Measurements from ENCODE around the gene GALNS. TPM values are rescaled to one million over a fixed set of nuclear protein-coding genes. Genes with fewer than 3 reads are reported as not detected.
A peak's percentile ranks its signal among the peaks of the same experiment; 100 is the strongest.
"Not testable (repeated sequence)": the region's sequence is repeated elsewhere in the genome, so short reads cannot be mapped to it uniquely, and the experiment has no call there.

The GALNS gene
- total RNA-seq, 4 donors from 2014 or later = 31.1 to 134 (median 43.3) TPM

DNA sequence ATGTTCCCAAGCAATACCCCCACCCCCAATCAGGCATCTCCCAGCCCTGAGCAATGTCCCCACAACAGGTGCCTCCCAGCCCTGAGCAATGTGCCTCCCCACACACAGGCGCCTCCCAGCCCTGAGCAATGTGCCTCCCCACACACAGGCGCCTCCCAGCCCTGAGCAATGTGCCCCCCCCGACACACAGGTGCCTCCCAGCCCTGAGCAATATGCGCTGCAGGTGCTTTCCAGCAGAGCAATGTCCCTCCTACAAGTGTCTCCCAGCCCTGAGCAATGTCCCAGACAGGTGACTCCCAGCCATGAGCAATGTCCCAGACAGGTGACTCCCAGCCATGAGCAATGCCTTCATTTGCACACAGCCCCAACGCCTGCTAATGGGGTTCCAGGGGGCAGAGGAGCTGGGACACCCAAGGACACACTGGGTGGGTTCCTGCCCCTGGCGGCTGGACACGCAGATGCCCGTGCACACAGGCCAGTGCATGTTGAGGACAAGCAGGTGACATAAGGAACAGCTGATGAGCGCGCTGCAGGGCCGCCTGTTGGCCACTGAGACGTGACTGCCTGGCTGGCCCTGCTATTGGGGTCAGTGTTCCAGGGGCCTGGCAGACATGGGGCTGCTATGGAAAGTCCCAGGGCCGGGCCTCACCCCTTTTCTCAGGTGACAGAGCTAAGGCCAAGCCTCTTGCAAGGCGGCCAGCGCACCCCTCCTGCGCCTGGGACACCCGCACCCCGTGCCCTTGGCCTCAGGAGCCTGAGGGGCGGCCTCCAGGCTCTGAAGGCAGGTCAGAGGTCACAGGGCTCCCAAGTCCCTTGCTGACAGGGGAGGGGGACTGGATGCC is 36.6 kb upstream of the GALNS start:
- H3K36me3 ChIP-seq = peaks cover 8% of the 10 kb centered on the region
- H3K9me3 ChIP-seq = no peaks in the 10 kb centered on the region
- DNase-seq (ENCODE audit: low spot score in 2 of 2) = no peak

DNA sequence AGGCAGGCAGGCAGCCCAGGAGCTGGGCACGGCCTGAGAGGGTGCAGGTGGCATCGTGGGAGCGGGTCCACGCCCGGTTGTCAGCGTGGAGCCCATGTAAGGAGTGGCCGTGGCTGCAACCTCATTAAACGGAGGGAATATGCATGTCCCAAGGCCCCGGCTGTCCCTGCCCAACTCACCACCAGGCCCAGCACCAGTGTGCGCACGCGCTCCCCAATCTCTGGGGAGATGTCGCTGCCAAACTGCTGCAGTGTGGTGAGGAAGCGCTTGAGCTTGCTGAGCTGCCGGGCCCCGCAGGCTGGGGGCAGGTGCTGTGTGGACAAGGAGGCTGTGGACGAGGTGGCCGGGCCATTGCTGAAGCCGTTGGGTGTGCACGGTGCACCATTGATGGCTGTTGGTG is 35.3 kb upstream of the GALNS start:
- TF ChIP-seq POLR2A (IDR thresholded peaks at IDR 0.05) = no peak
- no peak for TF ChIP-seq POLR2AphosphoS5 (IDR thresholded peaks at IDR 0.05)
- H3K9me3 ChIP-seq = no peaks in the 10 kb centered on the region
- H3K27ac ChIP-seq = no peak overlapping the region
- 70% methylated on average over 13 of the region's 20 CpGs for WGBS
- peaks cover 11% of the 10 kb centered on the region for H3K4me1 ChIP-seq
- H3K36me3 ChIP-seq = peaks cover 7% of the 10 kb centered on the region
- no peak for DNase-seq (ENCODE audit: low spot score in 2 of 2)
- H3K4me3 ChIP-seq = no peak overlapping the region
- no peaks in the 10 kb centered on the region for H3K27me3 ChIP-seq

More for the DNA sequence above, 36.6 kb upstream of the GALNS start:
- 67% methylated on average over 9 of the region's 19 CpGs for WGBS
- no peak overlapping the region for H3K4me3 ChIP-seq
- H3K27me3 ChIP-seq = peaks cover 3% of the 10 kb centered on the region
- H3K4me1 ChIP-seq = peaks cover 5% of the 10 kb centered on the region
- H3K27ac ChIP-seq = no peak overlapping the region
- no peak for TF ChIP-seq POLR2A (IDR thresholded peaks at IDR 0.05)

DNA sequence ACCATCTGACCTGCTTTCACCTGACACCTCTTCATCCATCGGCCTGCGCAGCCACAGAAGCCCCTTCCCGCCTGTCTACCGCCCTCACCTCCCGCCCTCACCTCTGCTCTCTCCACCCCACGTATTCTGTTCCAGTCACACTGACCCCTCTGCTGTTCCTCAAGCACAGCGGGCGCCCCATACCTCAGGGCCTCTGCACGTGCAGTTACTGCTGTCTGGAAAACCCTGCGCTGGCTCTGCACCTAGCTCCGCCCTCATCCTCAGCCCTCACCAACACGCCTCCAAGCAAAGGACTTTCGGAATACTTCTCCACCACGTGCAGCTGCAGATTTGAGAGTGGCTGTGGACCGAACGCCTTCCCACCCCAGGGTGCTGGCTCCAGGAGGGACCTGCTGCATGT is 34.3 kb upstream of the GALNS start:
- Histone ChIP-seq H3K9me3 (no peaks in the 10 kb centered on the region), H3K4me3 (no peak overlapping the region), H3K36me3 (no peaks in the 10 kb centered on the region), H3K27ac (no peak overlapping the region), H3K27me3 (no peaks in the 10 kb centered on the region), H3K4me1 (peaks cover 11% of the 10 kb centered on the region)
- DNase-seq (ENCODE audit: low spot score in 2 of 2) = no peak
- whole genome bisulfite sequencing = 83% methylated on average over 16 of the region's 16 CpGs
- TF ChIP-seq, protein P1, sequence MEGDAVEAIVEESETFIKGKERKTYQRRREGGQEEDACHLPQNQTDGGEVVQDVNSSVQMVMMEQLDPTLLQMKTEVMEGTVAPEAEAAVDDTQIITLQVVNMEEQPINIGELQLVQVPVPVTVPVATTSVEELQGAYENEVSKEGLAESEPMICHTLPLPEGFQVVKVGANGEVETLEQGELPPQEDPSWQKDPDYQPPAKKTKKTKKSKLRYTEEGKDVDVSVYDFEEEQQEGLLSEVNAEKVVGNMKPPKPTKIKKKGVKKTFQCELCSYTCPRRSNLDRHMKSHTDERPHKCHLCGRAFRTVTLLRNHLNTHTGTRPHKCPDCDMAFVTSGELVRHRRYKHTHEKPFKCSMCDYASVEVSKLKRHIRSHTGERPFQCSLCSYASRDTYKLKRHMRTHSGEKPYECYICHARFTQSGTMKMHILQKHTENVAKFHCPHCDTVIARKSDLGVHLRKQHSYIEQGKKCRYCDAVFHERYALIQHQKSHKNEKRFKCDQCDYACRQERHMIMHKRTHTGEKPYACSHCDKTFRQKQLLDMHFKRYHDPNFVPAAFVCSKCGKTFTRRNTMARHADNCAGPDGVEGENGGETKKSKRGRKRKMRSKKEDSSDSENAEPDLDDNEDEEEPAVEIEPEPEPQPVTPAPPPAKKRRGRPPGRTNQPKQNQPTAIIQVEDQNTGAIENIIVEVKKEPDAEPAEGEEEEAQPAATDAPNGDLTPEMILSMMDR (IDR thresholded peaks at IDR 0.05) = no peak
- TF ChIP-seq POLR2A (IDR thresholded peaks at IDR 0.05) = no peak
- no peak for TF ChIP-seq EP300 (IDR thresholded peaks at IDR 0.05)
- no peak for TF ChIP-seq POLR2AphosphoS5 (IDR thresholded peaks at IDR 0.05)

DNA sequence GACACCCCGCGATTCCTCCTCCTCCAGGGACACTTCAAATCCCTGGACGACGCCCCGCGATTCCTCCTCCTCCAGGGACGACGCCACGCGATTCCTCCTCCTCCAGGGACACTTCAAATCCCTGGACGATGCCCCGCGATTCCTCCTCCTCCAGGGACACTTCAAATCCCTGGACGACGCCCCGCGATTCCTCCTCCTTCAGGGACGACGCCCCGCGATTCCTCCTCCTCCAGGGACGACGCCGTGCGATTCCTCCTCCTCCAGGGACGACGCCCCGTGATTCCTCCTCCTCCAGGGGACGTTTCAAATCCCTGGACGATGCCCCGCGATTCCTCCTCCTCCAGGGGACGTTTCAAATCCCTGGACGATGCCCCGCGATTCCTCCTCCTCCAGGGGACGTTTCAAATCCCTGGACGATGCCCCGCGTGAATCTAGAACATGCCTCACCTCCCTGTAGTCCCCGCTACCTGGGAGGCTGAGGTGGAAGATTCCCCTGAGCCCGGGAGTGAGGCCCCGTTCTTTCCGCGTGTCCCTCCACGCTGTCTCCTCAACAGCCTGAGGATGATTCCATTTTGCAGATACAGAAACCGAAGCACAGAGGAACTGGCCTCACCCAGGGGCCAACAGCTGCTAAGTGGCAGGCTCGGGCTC is 33.1 kb upstream of the GALNS start:
- not testable (repeated sequence) for H3K27me3 ChIP-seq; H3K9me3 ChIP-seq; DNase-seq (ENCODE audit: low spot score in 2 of 2); H3K36me3 ChIP-seq; H3K4me3 ChIP-seq; H3K27ac ChIP-seq
- peaks cover 11% of the 10 kb centered on the region for H3K4me1 ChIP-seq
- 93% methylated on average over 48 of the region's 48 CpGs for WGBS

DNA sequence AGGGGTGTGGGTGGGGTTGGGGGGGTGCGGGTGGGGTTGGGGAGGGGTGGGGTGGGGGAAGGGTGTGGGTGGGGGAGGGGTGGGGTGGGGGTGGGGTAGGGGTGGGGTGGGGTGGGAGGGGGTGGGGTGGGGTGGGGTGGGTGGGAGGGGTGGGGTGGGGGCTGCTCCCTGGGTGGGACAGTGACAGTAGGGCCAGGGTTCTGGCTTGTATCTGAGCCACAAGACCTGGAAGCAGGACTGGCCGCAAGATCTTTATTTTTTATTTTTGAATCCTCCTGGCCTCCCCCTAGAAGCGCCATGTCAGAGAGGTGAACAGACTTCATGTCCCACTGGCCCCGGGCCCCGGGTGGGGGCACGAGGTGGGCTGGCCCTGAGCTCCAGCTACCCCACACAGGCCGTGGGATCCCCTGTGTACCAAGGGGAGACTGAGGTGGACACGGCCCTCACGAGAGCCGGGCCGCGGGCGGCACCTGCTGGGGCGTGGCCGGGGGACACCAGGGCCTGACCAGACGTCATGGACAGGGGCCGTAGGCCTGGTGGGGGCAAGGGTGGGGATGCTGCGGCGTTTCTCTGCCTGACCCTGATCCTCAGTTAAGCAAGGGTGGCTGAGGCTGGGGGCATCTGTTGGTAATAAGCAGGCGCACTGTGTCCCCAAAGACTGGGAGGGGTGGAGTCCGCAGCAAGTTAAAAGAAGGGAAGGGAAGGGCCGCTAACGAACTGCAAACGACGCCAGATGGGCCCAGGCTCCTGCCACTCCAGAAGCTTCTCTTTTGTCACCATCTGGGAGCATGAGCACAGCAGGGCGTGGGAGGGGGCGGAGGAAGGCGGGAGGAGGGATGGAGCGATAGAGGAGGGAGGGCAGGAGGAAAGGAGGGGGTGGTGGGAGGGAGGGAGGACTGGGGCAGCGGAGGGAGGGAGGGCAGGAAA is 32.0 kb upstream of the GALNS start:
- peak overlapping the region; percentile 45 for H3K27ac ChIP-seq
- H3K4me3 ChIP-seq = no peak overlapping the region
- H3K4me1 ChIP-seq = peaks cover 11% of the 10 kb centered on the region
- no peak for DNase-seq (ENCODE audit: low spot score in 2 of 2)
- no peaks in the 10 kb centered on the region for H3K9me3 ChIP-seq
- no peaks in the 10 kb centered on the region for H3K27me3 ChIP-seq
- WGBS = 64% methylated on average over 18 of the region's 30 CpGs
- no peak for TF ChIP-seq EP300 (IDR thresholded peaks at IDR 0.05)
- TF ChIP-seq POLR2AphosphoS5 (IDR thresholded peaks at IDR 0.05) = no peak
- TF ChIP-seq, protein P1 (IDR thresholded peaks at IDR 0.05) = no peak
- no peak for TF ChIP-seq POLR2A (IDR thresholded peaks at IDR 0.05)
- H3K36me3 ChIP-seq = peaks cover 10% of the 10 kb centered on the region

DNA sequence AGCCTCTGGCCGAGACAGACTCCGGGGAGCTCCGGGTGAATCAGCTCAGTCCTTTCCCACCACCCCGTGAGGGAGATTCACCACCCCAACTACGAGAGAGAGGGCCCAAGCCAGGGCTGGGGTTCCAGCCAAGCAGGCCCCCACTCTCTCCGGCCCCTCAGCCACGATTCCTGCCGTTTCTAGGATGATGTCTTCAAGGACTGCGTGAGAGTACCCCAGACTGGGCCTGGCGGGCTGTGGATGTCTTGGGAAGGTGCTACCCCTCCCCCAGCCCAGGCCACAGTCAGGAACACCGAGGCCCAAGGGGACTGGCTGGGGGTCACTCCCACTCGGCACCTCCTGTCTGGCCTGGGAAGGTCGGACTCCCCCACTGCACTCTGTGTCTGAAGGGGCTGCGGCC is 31.3 kb upstream of the GALNS start:
- Histone ChIP-seq H3K9me3 (no peaks in the 10 kb centered on the region), H3K4me3 (no peak overlapping the region), H3K4me1 (peaks cover 11% of the 10 kb centered on the region), H3K36me3 (peaks cover 12% of the 10 kb centered on the region), H3K27me3 (no peaks in the 10 kb centered on the region), H3K27ac (peak overlapping the region; percentile 40)
- no peak for TF ChIP-seq POLR2A (IDR thresholded peaks at IDR 0.05)
- TF ChIP-seq, protein P1 (IDR thresholded peaks at IDR 0.05) = no peak
- TF ChIP-seq POLR2AphosphoS5 (IDR thresholded peaks at IDR 0.05) = no peak
- 40% methylated on average over 4 of the region's 14 CpGs for WGBS
- DNase-seq (ENCODE audit: low spot score in 2 of 2) = no peak
